DND-41 (cell line): ENCODE results near the gene HYAL1.

Experiments used
- ATAC-seq: fragments of 200-7000 bp; cut with Tn5 transposase; 3 replicates; pipeline ENCODE4 v1.9.1; 2021; ENCODE audit warnings: low read depth; ENCODE audit not compliant: insufficient read depth
- DNase-seq: peaks from one replicate; pipeline ENCODE4 v3.0.0-alpha.2; 2020
- H2AFZ ChIP-seq: 2 replicates; pipeline ENCODE4 v1.6.0; 2012; ENCODE audit warnings: low read depth, low read length
- H3K27ac ChIP-seq: 2 replicates; pipeline ENCODE4 v1.5.1; 2012; ENCODE audit warnings: low read length, inconsistent platforms
- H3K27me3 ChIP-seq: fragments of 200-600 bp; sonication (generic); 2 replicates; pipeline ENCODE4 v1.6.0; 2012; ENCODE audit warnings: low read length, mild to moderate bottlenecking, inconsistent platforms; ENCODE audit not compliant: insufficient read depth, poor library complexity
- H3K36me3 ChIP-seq: 2 replicates; pipeline ENCODE4 v1.5.1; 2012; ENCODE audit warnings: low read length, inconsistent platforms; ENCODE audit not compliant: insufficient read depth
- H3K4me1 ChIP-seq: 2 replicates; pipeline ENCODE4 v1.5.1; 2012; ENCODE audit warnings: mild to moderate bottlenecking, low read length; ENCODE audit not compliant: insufficient read depth
- H3K4me2 ChIP-seq: 2 replicates; pipeline ENCODE4 v1.6.0; 2012; ENCODE audit warnings: mild to moderate bottlenecking, moderate library complexity, low read length, inconsistent platforms; ENCODE audit not compliant: insufficient read depth
- H3K4me3 ChIP-seq, 2 experiments: fragments of 200-600 bp in 1 of 2; shearing (Covaris generic) in 1 of 2; 2 replicates each; pipeline ENCODE4 v1.5.1; 2012 to 2016; ENCODE audit warnings: inconsistent platforms in 2 of 2, low read length in 2 of 2, mild to moderate bottlenecking in 2 of 2, low read depth in 1 of 2, moderate library complexity in 1 of 2
- H3K79me2 ChIP-seq: 2 replicates; pipeline ENCODE4 v1.6.0; 2012; ENCODE audit warnings: low read length, inconsistent platforms; ENCODE audit not compliant: insufficient read depth
- H3K9ac ChIP-seq: 2 replicates; pipeline ENCODE4 v1.6.0; 2012; ENCODE audit warnings: low read depth, mild to moderate bottlenecking, inconsistent platforms, low read length, moderate library complexity
- H3K9me3 ChIP-seq: 2 replicates; pipeline ENCODE4 v1.5.1; 2012; ENCODE audit warnings: low read length, moderate library complexity, mild to moderate bottlenecking, inconsistent platforms; ENCODE audit not compliant: insufficient read depth, severe bottlenecking
- H4K20me1 ChIP-seq: 2 replicates; pipeline ENCODE4 v1.6.0; 2012; ENCODE audit warnings: low read length; ENCODE audit not compliant: insufficient read depth
- CTCF ChIP-seq: IDR thresholded peaks from 2 replicates; pipeline ENCODE4 v1.5.1; 2012; ENCODE audit warnings: borderline replicate concordance, low read length, moderate library complexity, mild to moderate bottlenecking; ENCODE audit not compliant: poor library complexity, severe bottlenecking; ENCODE audit errors: extremely low read depth
- EZH2 ChIP-seq: IDR thresholded peaks from 3 replicates; pipeline ENCODE4 v1.6.1; 2012; ENCODE audit warnings: borderline replicate concordance, low read depth, mild to moderate bottlenecking, moderate library complexity, low read length, inconsistent platforms; ENCODE audit not compliant: severe bottlenecking

The HYAL1 gene

GRCh38 chr3:50327129-50327528 is 23.8 kb upstream of the HYAL1 start:
- Histone ChIP-seq H3K4me2 (peak overlapping the region; percentile 80), H3K4me1 (peaks cover 59% of the 10 kb centered on the region), H3K27me3 (no peaks in the 10 kb centered on the region), H3K9me3 (no peaks in the 10 kb centered on the region), H3K79me2 (peaks cover 33% of the 10 kb centered on the region), H3K27ac (peak overlapping the region; percentile 73), H4K20me1 (peaks cover 26% of the 10 kb centered on the region), H3K36me3 (peaks cover 55% of the 10 kb centered on the region), H2AFZ (no peak overlapping the region), H3K4me3 (peak overlapping the region; percentile 88 to 89), H3K9ac (peak overlapping the region; percentile 79)
- ATAC-seq (no peak), DNase-seq (no peak)
- TF ChIP-seq EZH2 (no peak), CTCF (no peak)

- H3K27me3 ChIP-seq: no peaks in the 10 kb centered on the region
- no peak overlapping the region for H3K4me3 ChIP-seq
- peak overlapping the region; percentile 21 for H3K9ac ChIP-seq
- no peak overlapping the region for H2AFZ ChIP-seq
- DNase-seq: no peak
- peaks cover 45% of the 10 kb centered on the region for H3K36me3 ChIP-seq
- no peak for ATAC-seq
- peaks cover 17% of the 10 kb centered on the region; the same call in 1 of the 2 replicates for H4K20me1 ChIP-seq
- peak overlapping the region; percentile 23 for H3K4me2 ChIP-seq
- H3K9me3 ChIP-seq: no peaks in the 10 kb centered on the region
- no peak for TF ChIP-seq EZH2
- TF ChIP-seq CTCF: no peak
- peaks cover 58% of the 10 kb centered on the region for H3K4me1 ChIP-seq
- H3K79me2 ChIP-seq: peaks cover 27% of the 10 kb centered on the region
- no peak overlapping the region for H3K27ac ChIP-seq
These were observed 22.8 kb upstream of the HYAL1 start for GRCh38 chr3:50326182-50326541.

- DNase-seq: no peak
- Histone ChIP-seq H3K9ac (peak overlapping the region; percentile 21), H3K27me3 (no peaks in the 10 kb centered on the region), H3K79me2 (peaks cover 30% of the 10 kb centered on the region), H3K9me3 (no peaks in the 10 kb centered on the region), H3K4me2 (peak overlapping the region; percentile 23), H3K27ac (no peak overlapping the region), H3K36me3 (peaks cover 40% of the 10 kb centered on the region), H2AFZ (no peak overlapping the region), H3K4me1 (peaks cover 58% of the 10 kb centered on the region), H3K4me3 (no peak overlapping the region), H4K20me1 (peaks cover 17% of the 10 kb centered on the region; the same call in 1 of the 2 replicates)
- TF ChIP-seq CTCF (no peak), EZH2 (no peak)
- no peak for ATAC-seq
These were observed 22.3 kb upstream of the HYAL1 start for GRCh38 chr3:50325497-50326181.
